Measurements from ENCODE around the gene ADAMTS9.

The ADAMTS9 gene

GRCh38 chr3:64483467-64483866, 204.3 kb downstream of the ADAMTS9 start:
- no peak for DNase-seq

GRCh38 chr3:64475037-64475436, 212.8 kb downstream of the ADAMTS9 start:
- no peak for DNase-seq

GRCh38 chr3:64473466-64473865, 214.3 kb downstream of the ADAMTS9 start:
- DNase-seq = no peak

GRCh38 chr3:64470436-64470835, 217.4 kb downstream of the ADAMTS9 start:
- DNase-seq = no peak

GRCh38 chr3:64467255-64467944, 220.4 kb downstream of the ADAMTS9 start:
- DNase-seq = no peak
